Activated T-helper 1 cell treated with anti-CD3 and anti-CD28 coated beads, Interleukin-12 subunit alpha, Interleukin-12 subunit beta, Interleukin-2, Interleukin-4 antibody, amounts not matched to agents 30 ng/mL and 10 ng/mL and 1 ng/mL, durations not matched to agents 14 hours and 24 hours and 36 hours (primary cell): ENCODE measurements around the gene CACNA1I. TPM values are rescaled to one million over a fixed set of nuclear protein-coding genes. Genes with fewer than 3 reads are reported as not detected.

Source experiments
- DNase-seq: peaks from one replicate; pipeline ENCODE4 v3.0.0; 2021; ENCODE audit warnings: low spot score
- H3K27ac Mint-ChIP-seq: one replicate; pipeline ENCODE4 v1.8.0; 2021; ENCODE audit warnings: mild to moderate bottlenecking, mixed read lengths
- H3K27me3 Mint-ChIP-seq: one replicate; pipeline ENCODE4 v1.8.0; 2022; ENCODE audit warnings: mild to moderate bottlenecking, moderate library complexity, mixed read lengths; ENCODE audit not compliant: insufficient read depth
- H3K36me3 Mint-ChIP-seq: one replicate; pipeline ENCODE4 v1.8.0; 2021; ENCODE audit warnings: low read depth, mixed read lengths
- H3K4me1 Mint-ChIP-seq: one replicate; pipeline ENCODE4 v1.8.0; 2021; ENCODE audit warnings: low read depth, mixed read lengths
- H3K4me3 Mint-ChIP-seq: one replicate; pipeline ENCODE4 v1.8.0; 2021; ENCODE audit warnings: mild to moderate bottlenecking, moderate library complexity, mixed read lengths
- H3K9me3 Mint-ChIP-seq: one replicate; pipeline ENCODE4 v1.8.0; 2021; ENCODE audit warnings: mixed read lengths
- intact Hi-C: fragments of 100-400 bp; cut with micrococcal nuclease; formaldehyde crosslinking; loops from one replicate; pipeline ENCODE4 v1.15.1; 2024
- total RNA-seq: library from RNA; stranded (reverse); gene quantifications from 2 replicates; pipeline ENCODE4 v1.2.3, GENCODE V29; 2022

The CACNA1I gene
- total RNA-seq, 1 donor from 2014 or later: 0.03 TPM

DNA sequence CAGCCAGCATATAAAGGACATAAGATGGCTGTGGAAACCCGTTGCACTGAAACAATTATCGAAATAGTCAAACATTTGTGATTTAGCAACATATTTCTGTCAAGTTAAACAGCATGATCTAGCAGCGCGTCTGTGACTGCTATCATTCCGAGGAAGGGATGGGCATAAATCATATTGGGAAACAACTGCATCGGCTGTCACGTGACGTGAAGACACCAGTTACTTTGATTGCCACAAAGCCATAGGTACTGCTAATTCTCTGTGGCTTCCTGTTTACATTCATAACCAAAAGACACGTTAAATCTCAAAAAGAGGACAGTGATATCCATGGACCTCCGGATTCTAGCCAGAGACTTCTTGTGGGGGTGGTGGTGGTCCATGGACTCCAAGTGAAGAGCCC, 87.8 kb downstream of the CACNA1I start:
- DNase-seq: peak; percentile 8
- Mint-ChIP-seq H3K4me3 (peak overlapping the region; percentile 51), H3K36me3 (no peaks in the 10 kb centered on the region), H3K27ac (no peak overlapping the region), H3K4me1 (peaks cover 31% of the 10 kb centered on the region), H3K9me3 (no peaks in the 10 kb centered on the region), H3K27me3 (peaks cover 10% of the 10 kb centered on the region)
- intact Hi-C loops: no loop called here

GRCh38 chr22:39658806-39659463, 88.4 kb downstream of the CACNA1I start:
- Mint-ChIP-seq H3K9me3 (no peaks in the 10 kb centered on the region), H3K27me3 (peaks cover 10% of the 10 kb centered on the region)
- DNase-seq: no peak

DNA sequence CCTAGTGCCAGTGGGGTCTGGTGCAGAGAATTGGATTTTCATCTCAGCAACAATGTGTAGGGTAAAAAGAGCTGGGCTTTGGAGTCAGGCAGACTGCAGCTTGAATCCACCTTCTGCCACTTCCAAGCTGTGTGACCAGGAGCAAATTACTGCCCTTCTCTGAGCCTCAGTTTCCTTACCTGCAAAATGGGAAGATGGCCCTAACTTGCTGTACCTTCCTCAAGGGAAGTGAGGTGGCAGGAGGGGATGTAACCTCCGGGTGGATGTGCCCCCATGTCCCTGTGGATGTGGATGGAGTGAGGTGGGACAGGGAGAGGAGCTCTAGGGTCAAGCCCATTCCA, 90.9 kb downstream of the CACNA1I start:
- Mint-ChIP-seq H3K27ac (no peak overlapping the region), H3K27me3 (peaks cover 11% of the 10 kb centered on the region), H3K9me3 (no peaks in the 10 kb centered on the region), H3K4me3 (peak overlapping the region; percentile 66), H3K36me3 (no peaks in the 10 kb centered on the region), H3K4me1 (peaks cover 34% of the 10 kb centered on the region)
- no peak for DNase-seq
- intact Hi-C loops: no loop called here

More at GRCh38 chr22:39658806-39659463, 88.4 kb downstream of the CACNA1I start:
- H3K36me3 Mint-ChIP-seq: no peaks in the 10 kb centered on the region
- intact Hi-C loops: no loop called here
- no peak overlapping the region for H3K27ac Mint-ChIP-seq
- H3K4me1 Mint-ChIP-seq: peaks cover 34% of the 10 kb centered on the region
- peak overlapping the region; percentile 51 for H3K4me3 Mint-ChIP-seq

- no peaks in the 10 kb centered on the region for H3K9me3 Mint-ChIP-seq
- peaks cover 33% of the 10 kb centered on the region for H3K4me1 Mint-ChIP-seq
- intact Hi-C loops: no loop called here
- no peaks in the 10 kb centered on the region for H3K36me3 Mint-ChIP-seq
- peak overlapping the region; percentile 62 for H3K4me3 Mint-ChIP-seq
- H3K27me3 Mint-ChIP-seq: peaks cover 11% of the 10 kb centered on the region
- DNase-seq: peak; percentile 68
- H3K27ac Mint-ChIP-seq: no peak overlapping the region
Observed at GRCh38 chr22:39661842-39662685, 91.5 kb downstream of the CACNA1I start.

DNA sequence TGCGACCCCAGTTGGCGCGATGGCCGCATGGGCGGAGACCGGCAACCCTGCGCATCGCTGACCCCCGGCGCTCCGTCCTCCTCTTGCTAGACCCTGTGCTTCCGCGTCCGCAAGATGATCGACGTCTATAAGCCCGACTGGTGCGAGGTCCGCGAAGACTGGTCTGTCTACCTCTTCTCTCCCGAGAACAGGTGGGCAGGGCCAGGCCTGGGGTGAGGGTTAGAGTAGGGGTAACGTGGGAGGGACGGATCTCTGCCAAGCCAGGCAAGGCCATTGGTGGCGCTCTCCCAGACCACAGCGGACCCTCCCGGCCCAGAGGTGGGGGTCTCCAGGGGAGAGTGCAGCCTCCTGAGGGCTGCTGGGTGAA, 92.1 kb downstream of the CACNA1I start:
- intact Hi-C loops: no loop called here
- no peaks in the 10 kb centered on the region for H3K9me3 Mint-ChIP-seq
- peak overlapping the region; percentile 35 for H3K4me3 Mint-ChIP-seq
- peaks cover 11% of the 10 kb centered on the region for H3K27me3 Mint-ChIP-seq
- no peak for DNase-seq
- peaks cover 27% of the 10 kb centered on the region for H3K4me1 Mint-ChIP-seq
- H3K36me3 Mint-ChIP-seq: no peaks in the 10 kb centered on the region
- no peak overlapping the region for H3K27ac Mint-ChIP-seq

- no peak overlapping the region for H3K27ac Mint-ChIP-seq
- intact Hi-C loops: no loop called here
- no peaks in the 10 kb centered on the region for H3K9me3 Mint-ChIP-seq
- H3K4me1 Mint-ChIP-seq: peaks cover 16% of the 10 kb centered on the region
- H3K4me3 Mint-ChIP-seq: no peak overlapping the region
- peaks cover 14% of the 10 kb centered on the region for H3K27me3 Mint-ChIP-seq
- H3K36me3 Mint-ChIP-seq: no peaks in the 10 kb centered on the region
- DNase-seq: no peak
Observed at GRCh38 chr22:39663751-39664150, 93.2 kb downstream of the CACNA1I start.

GRCh38 chr22:39664485-39665200, 94.1 kb downstream of the CACNA1I start:
- Mint-ChIP-seq H3K27me3 (peaks cover 13% of the 10 kb centered on the region), H3K36me3 (no peaks in the 10 kb centered on the region), H3K4me1 (peaks cover 8% of the 10 kb centered on the region), H3K27ac (no peak overlapping the region), H3K9me3 (no peaks in the 10 kb centered on the region), H3K4me3 (no peak overlapping the region)
- DNase-seq: no peak
- intact Hi-C loops: no loop called here

GRCh38 chr22:39665229-39665628, 94.7 kb downstream of the CACNA1I start:
- Mint-ChIP-seq H3K27me3 (peaks cover 12% of the 10 kb centered on the region), H3K9me3 (no peaks in the 10 kb centered on the region), H3K27ac (no peak overlapping the region), H3K4me1 (peaks cover 6% of the 10 kb centered on the region), H3K36me3 (no peaks in the 10 kb centered on the region), H3K4me3 (no peak overlapping the region)
- intact Hi-C loops: no loop called here
- DNase-seq: no peak

GRCh38 chr22:39665661-39666431, 95.3 kb downstream of the CACNA1I start:
- H3K27ac Mint-ChIP-seq: no peak overlapping the region
- no peak for DNase-seq
- no peaks in the 10 kb centered on the region for H3K9me3 Mint-ChIP-seq
- H3K4me1 Mint-ChIP-seq: peaks cover 6% of the 10 kb centered on the region
- intact Hi-C loops: no loop called here
- peaks cover 12% of the 10 kb centered on the region for H3K27me3 Mint-ChIP-seq
- no peaks in the 10 kb centered on the region for H3K36me3 Mint-ChIP-seq
- H3K4me3 Mint-ChIP-seq: no peak overlapping the region

GRCh38 chr22:39666495-39666894, 95.9 kb downstream of the CACNA1I start:
- intact Hi-C loops: no loop called here
- peaks cover 4% of the 10 kb centered on the region for H3K9me3 Mint-ChIP-seq
- peaks cover 9% of the 10 kb centered on the region for H3K27me3 Mint-ChIP-seq
- no peak overlapping the region for H3K27ac Mint-ChIP-seq
- H3K36me3 Mint-ChIP-seq: peaks cover 4% of the 10 kb centered on the region
- peaks cover 6% of the 10 kb centered on the region for H3K4me1 Mint-ChIP-seq
- no peak for DNase-seq
- no peak overlapping the region for H3K4me3 Mint-ChIP-seq

DNA sequence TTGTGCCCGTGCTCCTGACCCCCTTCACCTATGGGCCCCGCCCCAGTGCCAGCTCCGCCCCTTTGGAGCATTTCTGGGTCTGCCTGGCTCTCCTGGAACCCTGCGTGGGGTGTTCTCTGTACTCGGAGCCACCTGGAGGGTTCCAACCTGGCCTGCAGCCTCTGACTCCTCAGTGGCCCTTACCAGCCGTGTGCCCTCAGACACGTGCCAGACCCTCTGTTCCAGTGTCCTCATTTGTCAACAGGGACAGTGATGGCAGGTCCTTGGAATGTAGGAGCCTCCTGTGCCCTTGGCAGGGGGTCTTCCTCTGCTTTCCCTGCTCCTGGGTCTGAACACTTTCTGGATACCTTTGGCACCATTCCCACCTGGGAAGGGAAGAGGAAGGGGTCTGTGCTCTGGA, 96.4 kb downstream of the CACNA1I start:
- no peak overlapping the region for H3K27ac Mint-ChIP-seq
- H3K4me3 Mint-ChIP-seq: no peak overlapping the region
- H3K9me3 Mint-ChIP-seq: peaks cover 9% of the 10 kb centered on the region
- DNase-seq: no peak
- peaks cover 7% of the 10 kb centered on the region for H3K36me3 Mint-ChIP-seq
- H3K27me3 Mint-ChIP-seq: peaks cover 8% of the 10 kb centered on the region
- intact Hi-C loops: no loop called here
- peaks cover 6% of the 10 kb centered on the region for H3K4me1 Mint-ChIP-seq

- Mint-ChIP-seq H3K27ac (no peak overlapping the region), H3K27me3 (peaks cover 6% of the 10 kb centered on the region), H3K36me3 (peaks cover 8% of the 10 kb centered on the region), H3K4me3 (no peak overlapping the region), H3K4me1 (no peaks in the 10 kb centered on the region), H3K9me3 (peaks cover 17% of the 10 kb centered on the region)
- no peak for DNase-seq
- intact Hi-C loops: no loop called here
Observed at GRCh38 chr22:39669432-39669831, 98.9 kb downstream of the CACNA1I start.
